ENCODE measurements around the gene CASP6. TPM values are rescaled to one million over a fixed set of nuclear protein-coding genes. Genes with fewer than 3 reads are reported as not detected.

Gene CASP6
- total and polyA plus RNA-seq, 2 experiments from 2014 or later = 15.8 to 18.5 TPM

DNA sequence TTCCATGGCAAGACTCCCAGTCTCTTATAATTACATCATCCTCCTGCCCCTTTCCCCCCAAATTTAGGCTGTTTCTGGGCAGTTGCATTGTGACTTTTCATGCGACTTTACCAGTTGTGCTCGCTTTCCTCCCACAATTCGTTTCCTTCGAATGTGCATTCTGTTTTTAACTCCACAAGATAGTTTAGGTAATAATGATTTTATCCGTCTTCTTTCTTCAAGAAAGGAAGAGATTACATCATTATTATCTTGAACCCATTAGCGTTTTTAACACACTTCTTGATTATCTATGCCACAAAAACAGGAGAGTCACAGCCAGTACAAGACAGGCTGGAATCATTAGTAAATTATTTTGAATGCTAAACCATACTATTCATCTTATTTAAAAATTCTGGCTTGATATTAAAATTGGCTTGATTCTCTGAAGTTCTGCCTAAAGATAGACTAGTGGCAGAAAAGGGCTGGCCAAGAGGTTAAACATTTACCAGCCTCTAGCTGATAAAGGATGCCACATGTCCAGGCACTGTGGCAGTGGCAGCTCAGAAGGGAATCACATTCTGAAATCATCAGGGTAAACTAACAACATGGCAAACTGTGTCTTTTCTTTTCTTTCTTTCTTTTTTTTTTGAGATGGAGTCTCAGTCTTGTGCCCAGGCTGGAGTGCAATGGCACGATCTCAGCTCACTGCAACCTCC is 46.3 kb upstream of the CASP6 start:
- Histone ChIP-seq H3F3A (ENCODE audit: insufficient read depth) (no peaks in the 10 kb centered on the region), H3K4me1 (ENCODE audit: insufficient read depth) (no peaks in the 10 kb centered on the region), H3K4me2 (ENCODE audit: unreplicated experiment) (no peak overlapping the region), H4K20me1 (ENCODE audit: insufficient read depth) (no peaks in the 10 kb centered on the region), H3K4me3 (no peak overlapping the region), H3K79me2 (ENCODE audit: insufficient read depth) (no peaks in the 10 kb centered on the region), H3K27ac (no peak overlapping the region), H3K9ac (no peak overlapping the region), H3K36me3 (ENCODE audit: low read depth) (no peaks in the 10 kb centered on the region), H2AFZ (no peak overlapping the region), H3K9me2 (ENCODE audit: insufficient read depth) (no peaks in the 10 kb centered on the region), H3K27me3 (replicated peaks; ENCODE audit: insufficient read depth) (peaks cover 7% of the 10 kb centered on the region; the same call in 1 of the 2 replicates), H3K9me3 (ENCODE audit: low read depth) (no peaks in the 10 kb centered on the region)
- in situ Hi-C loops (cut with MboI) = no loop called here
- TF ChIP-seq EZH2 (IDR thresholded peaks at IDR 0.05; ENCODE audit: insufficient read depth, poor library complexity, severe bottlenecking) (no peak), EZH2phosphoT487 (IDR thresholded peaks at IDR 0.05; ENCODE audit: insufficient read depth, low read depth) (no peak)
- WGBS, 2 experiments (ENCODE audit: low coverage in 1 of 2, low lambda C conversion rate in 2 of 2, missing lambda C conversion rate in 2 of 2) = 58% methylated on average over 7 of the region's 7 CpGs
- DNase-seq = no peak

DNA sequence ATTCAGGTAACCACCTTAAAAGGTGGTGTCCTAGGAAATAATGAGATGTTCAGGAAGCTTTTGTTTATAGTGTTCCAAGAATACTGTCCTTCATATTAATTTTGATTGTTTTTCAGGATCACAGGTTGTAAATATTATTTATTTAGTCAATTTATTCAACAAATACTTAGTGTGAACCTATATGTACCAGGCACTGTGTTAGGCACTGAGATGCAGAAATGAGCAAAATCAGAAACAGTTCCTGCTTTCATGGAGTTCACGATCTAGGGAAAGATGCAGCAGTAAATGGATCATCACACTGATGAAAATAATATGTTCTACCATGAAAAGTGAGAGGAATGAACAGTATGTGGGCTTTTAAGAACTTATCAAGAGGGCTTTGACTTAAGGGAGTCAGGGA is 44.9 kb upstream of the CASP6 start:
- in situ Hi-C loops (cut with MboI) = no loop called here
- H3K4me3 ChIP-seq = no peak overlapping the region
- H3K9me2 ChIP-seq (ENCODE audit: insufficient read depth) = no peaks in the 10 kb centered on the region
- 60 to 75% methylated on average over 1 of the region's 1 CpG for WGBS, 2 experiments (ENCODE audit: low coverage in 1 of 2, low lambda C conversion rate in 2 of 2, missing lambda C conversion rate in 2 of 2)
- H2AFZ ChIP-seq = no peak overlapping the region
- no peak overlapping the region for H3K4me2 ChIP-seq (ENCODE audit: unreplicated experiment)
- H3K27ac ChIP-seq = no peak overlapping the region
- no peaks in the 10 kb centered on the region for H4K20me1 ChIP-seq (ENCODE audit: insufficient read depth)
- H3K27me3 ChIP-seq (replicated peaks; ENCODE audit: insufficient read depth) = peaks cover 14% of the 10 kb centered on the region; the same call in 1 of the 2 replicates
- DNase-seq = no peak
- H3K9me3 ChIP-seq (ENCODE audit: low read depth) = no peaks in the 10 kb centered on the region
- no peaks in the 10 kb centered on the region for H3K36me3 ChIP-seq (ENCODE audit: low read depth)
- H3K4me1 ChIP-seq (ENCODE audit: insufficient read depth) = no peaks in the 10 kb centered on the region
- no peaks in the 10 kb centered on the region for H3F3A ChIP-seq (ENCODE audit: insufficient read depth)
- TF ChIP-seq EZH2phosphoT487 (IDR thresholded peaks at IDR 0.05; ENCODE audit: insufficient read depth, low read depth) = no peak
- no peak for TF ChIP-seq EZH2 (IDR thresholded peaks at IDR 0.05; ENCODE audit: insufficient read depth, poor library complexity, severe bottlenecking)
- no peaks in the 10 kb centered on the region for H3K79me2 ChIP-seq (ENCODE audit: insufficient read depth)
- H3K9ac ChIP-seq = no peak overlapping the region

DNA sequence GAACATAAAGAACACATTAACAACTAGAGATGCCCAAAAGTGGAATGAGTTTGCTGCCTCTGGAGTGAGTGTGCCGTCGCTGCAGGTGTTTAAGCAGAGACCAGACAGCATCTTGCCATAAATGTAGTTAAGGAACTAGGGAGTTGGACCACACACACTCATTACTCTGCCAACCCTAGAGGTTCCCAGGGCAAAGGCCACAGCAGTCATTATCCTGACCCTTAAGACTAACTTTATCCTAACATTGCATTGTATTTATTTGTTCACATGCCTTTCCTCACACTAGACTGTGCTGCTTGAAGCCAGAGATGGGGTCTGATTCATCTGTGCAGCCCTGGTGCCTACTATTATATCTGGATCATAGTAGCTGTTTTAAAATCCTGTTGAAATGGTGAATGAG is 43.5 kb upstream of the CASP6 start:
- H3K9ac ChIP-seq = no peak overlapping the region
- H2AFZ ChIP-seq = no peak overlapping the region
- no peak overlapping the region for H3K4me3 ChIP-seq

DNA sequence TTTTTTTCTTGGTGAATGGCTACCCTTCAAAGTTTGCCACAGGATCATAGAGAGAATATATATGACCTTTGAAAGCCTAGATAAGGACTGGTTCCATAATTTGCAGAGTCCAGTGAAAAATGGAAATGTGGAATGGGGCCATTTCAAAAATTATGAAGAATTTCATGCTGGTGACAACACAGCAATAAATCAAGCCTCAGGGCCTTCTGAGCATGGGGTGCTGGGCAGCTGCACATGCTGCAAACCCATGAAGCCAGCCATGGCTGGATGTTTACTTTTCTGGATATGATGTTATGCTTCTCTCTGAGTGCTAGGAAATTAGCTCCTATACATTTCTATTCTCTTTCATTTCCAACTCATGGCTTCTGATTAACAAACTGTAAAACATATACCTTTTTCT is 42.6 kb upstream of the CASP6 start:
- Histone ChIP-seq H3K9me2 (ENCODE audit: insufficient read depth) (no peaks in the 10 kb centered on the region), H3K9me3 (ENCODE audit: low read depth) (no peaks in the 10 kb centered on the region), H3K4me2 (ENCODE audit: unreplicated experiment) (no peak overlapping the region), H3K27ac (no peak overlapping the region), H4K20me1 (ENCODE audit: insufficient read depth) (no peaks in the 10 kb centered on the region), H3K79me2 (ENCODE audit: insufficient read depth) (no peaks in the 10 kb centered on the region), H3K4me3 (no peak overlapping the region), H3K36me3 (ENCODE audit: low read depth) (no peaks in the 10 kb centered on the region), H3K27me3 (replicated peaks; ENCODE audit: insufficient read depth) (peaks cover 16% of the 10 kb centered on the region; the same call in 1 of the 2 replicates), H2AFZ (no peak overlapping the region), H3K9ac (no peak overlapping the region), H3F3A (ENCODE audit: insufficient read depth) (no peaks in the 10 kb centered on the region), H3K4me1 (ENCODE audit: insufficient read depth) (no peaks in the 10 kb centered on the region)
- DNase-seq = no peak
- in situ Hi-C loops (cut with MboI) = no loop called here
- TF ChIP-seq EZH2 (IDR thresholded peaks at IDR 0.05; ENCODE audit: insufficient read depth, poor library complexity, severe bottlenecking) (no peak), EZH2phosphoT487 (IDR thresholded peaks at IDR 0.05; ENCODE audit: insufficient read depth, low read depth) (no peak)

More for the DNA sequence above, 43.5 kb upstream of the CASP6 start:
- DNase-seq = no peak
- no peak overlapping the region for H3K27ac ChIP-seq
- H3K27me3 ChIP-seq (replicated peaks; ENCODE audit: insufficient read depth) = peaks cover 16% of the 10 kb centered on the region; the same call in 1 of the 2 replicates
- no peaks in the 10 kb centered on the region for H3F3A ChIP-seq (ENCODE audit: insufficient read depth)
- H4K20me1 ChIP-seq (ENCODE audit: insufficient read depth) = no peaks in the 10 kb centered on the region
- WGBS, 2 experiments (ENCODE audit: low coverage in 1 of 2, low lambda C conversion rate in 2 of 2, missing lambda C conversion rate in 2 of 2) = 28 to 53% methylated on average over 2 of the region's 2 CpGs
- no peaks in the 10 kb centered on the region for H3K9me2 ChIP-seq (ENCODE audit: insufficient read depth)
- no peaks in the 10 kb centered on the region for H3K36me3 ChIP-seq (ENCODE audit: low read depth)
- H3K4me1 ChIP-seq (ENCODE audit: insufficient read depth) = no peaks in the 10 kb centered on the region
- no peak overlapping the region for H3K4me2 ChIP-seq (ENCODE audit: unreplicated experiment)
- H3K9me3 ChIP-seq (ENCODE audit: low read depth) = no peaks in the 10 kb centered on the region
- in situ Hi-C loops (cut with MboI) = no loop called here
- TF ChIP-seq EZH2phosphoT487 (IDR thresholded peaks at IDR 0.05; ENCODE audit: insufficient read depth, low read depth) (no peak), EZH2 (IDR thresholded peaks at IDR 0.05; ENCODE audit: insufficient read depth, poor library complexity, severe bottlenecking) (no peak)
- H3K79me2 ChIP-seq (ENCODE audit: insufficient read depth) = no peaks in the 10 kb centered on the region
